Endothelial cell of umbilical vein (primary cell): ENCODE data around the gene ADIPOQ.

Source experiments
- CTCF ChIP-seq, 2 donors: IDR thresholded peaks; 1 replicate in 1 of 2; 2 replicates in 1 of 2; pipeline ENCODE4 v1.5.1; 2011; ENCODE audit warnings: low read length in 2 of 2, mild to moderate bottlenecking in 2 of 2, moderate library complexity in 2 of 2, control low read depth in 1 of 2, inconsistent platforms in 1 of 2, low read depth in 1 of 2; ENCODE audit not compliant: insufficient read depth in 1 of 2; ENCODE audit errors: extremely low read depth in 1 of 2
- EZH2 ChIP-seq: IDR thresholded peaks from 2 replicates; pipeline ENCODE4 v1.6.1; 2012; ENCODE audit warnings: borderline replicate concordance, low read depth, mild to moderate bottlenecking, moderate library complexity, low read length, inconsistent platforms; ENCODE audit not compliant: severe bottlenecking
- FOS ChIP-seq: IDR thresholded peaks from 2 replicates; pipeline ENCODE4 v1.6.1; 2011; ENCODE audit warnings: mild to moderate bottlenecking, low read length, moderate library complexity, borderline replicate concordance; ENCODE audit not compliant: insufficient read depth
- GATA2 ChIP-seq: IDR thresholded peaks from 2 replicates; pipeline ENCODE4 v1.7.0; 2011; ENCODE audit warnings: low read depth, mild to moderate bottlenecking, moderate library complexity, mixed read lengths, low read length; ENCODE audit not compliant: insufficient read length, insufficient read depth
- JUN ChIP-seq: IDR thresholded peaks from 2 replicates; pipeline ENCODE4 v1.6.1; 2011; ENCODE audit warnings: borderline replicate concordance, low read depth; ENCODE audit not compliant: insufficient read length, insufficient read depth
- MAX ChIP-seq: IDR thresholded peaks from 2 replicates; pipeline ENCODE4 v1.6.1; 2011; ENCODE audit not compliant: insufficient read depth, insufficient read length
- MYC ChIP-seq: IDR thresholded peaks from one replicate; pipeline ENCODE4 v1.6.1; 2011; ENCODE audit warnings: mild to moderate bottlenecking, low read depth, low read length
- POLR2A ChIP-seq: IDR thresholded peaks from 2 replicates; pipeline ENCODE4 v1.6.1; 2012; ENCODE audit warnings: low read depth, mild to moderate bottlenecking, control low read depth, low read length
- POLR2AphosphoS5 ChIP-seq: IDR thresholded peaks from 2 replicates; pipeline ENCODE4 v1.6.1; 2012; ENCODE audit warnings: low read depth, mild to moderate bottlenecking, control low read depth, low read length, moderate library complexity; ENCODE audit not compliant: insufficient read depth

- no peak for TF ChIP-seq POLR2A
- no peak for TF ChIP-seq EZH2
- TF ChIP-seq CTCF (IDR thresholded peaks at IDR 0.05; ENCODE audit: extremely low read depth in 1 of 2, insufficient read depth in 1 of 2, low read depth in 1 of 2, low read length in 2 of 2): no peak
- no peak for TF ChIP-seq JUN
- no peak for TF ChIP-seq POLR2AphosphoS5
- TF ChIP-seq MAX: no peak
- TF ChIP-seq MYC: no peak
- no peak for TF ChIP-seq FOS
- TF ChIP-seq GATA2: no peak
Observed at GRCh38 chr3:186854954-186855353, 12.4 kb downstream of the ADIPOQ start.
